HL-60 (cell line): ENCODE data around the gene KRTAP5-3.

Experiments
- DNase-seq, 2 experiments: peaks; one replicate each; pipeline ENCODE4 v3.0.0-alpha.2; 2010 to 2020; ENCODE audit warnings: low read depth in 1 of 2, low spot score in 1 of 2
- H3K27ac ChIP-seq: fragments of 250-450 bp; sonication (Bioruptor Pico); replicated peaks from 2 replicates; pipeline ENCODE4 v1.5.1; 2020; ENCODE audit warnings: mild to moderate bottlenecking, moderate library complexity
- H3K27me3 ChIP-seq: fragments of 250-450 bp; sonication (Bioruptor Pico); 2 replicates; pipeline ENCODE4 v1.5.1; 2021; ENCODE audit warnings: mild to moderate bottlenecking, moderate library complexity; ENCODE audit not compliant: insufficient read depth, poor library complexity, severe bottlenecking
- H3K4me3 ChIP-seq: replicated peaks from 2 replicates; pipeline ENCODE4 v1.5.1; 2011; ENCODE audit warnings: mild to moderate bottlenecking, control low read depth, low read length; ENCODE audit not compliant: insufficient read depth
- GABPA ChIP-seq: IDR thresholded peaks from 2 replicates; pipeline ENCODE4 v1.6.1; 2012; ENCODE audit warnings: low read depth
- POLR2AphosphoS5 ChIP-seq: IDR thresholded peaks from 2 replicates; pipeline ENCODE4 v1.6.1; 2012; ENCODE audit warnings: low read depth
- SPI1 ChIP-seq: IDR thresholded peaks from 2 replicates; pipeline ENCODE4 v1.6.1; 2012; ENCODE audit warnings: low read depth, mild to moderate bottlenecking, borderline replicate concordance
- TF ChIP-seq, protein P1 (sequence below): IDR thresholded peaks from 2 replicates; pipeline ENCODE4 v1.6.1; 2012; ENCODE audit warnings: low read depth; ENCODE audit not compliant: insufficient replicate concordance
- TF ChIP-seq, protein P2 (sequence below): IDR thresholded peaks from one replicate; pipeline ENCODE4 v1.5.1; 2011; ENCODE audit warnings: low read length, control low read depth, inconsistent platforms; ENCODE audit not compliant: insufficient read depth

KRTAP5-3 gene

DNA sequence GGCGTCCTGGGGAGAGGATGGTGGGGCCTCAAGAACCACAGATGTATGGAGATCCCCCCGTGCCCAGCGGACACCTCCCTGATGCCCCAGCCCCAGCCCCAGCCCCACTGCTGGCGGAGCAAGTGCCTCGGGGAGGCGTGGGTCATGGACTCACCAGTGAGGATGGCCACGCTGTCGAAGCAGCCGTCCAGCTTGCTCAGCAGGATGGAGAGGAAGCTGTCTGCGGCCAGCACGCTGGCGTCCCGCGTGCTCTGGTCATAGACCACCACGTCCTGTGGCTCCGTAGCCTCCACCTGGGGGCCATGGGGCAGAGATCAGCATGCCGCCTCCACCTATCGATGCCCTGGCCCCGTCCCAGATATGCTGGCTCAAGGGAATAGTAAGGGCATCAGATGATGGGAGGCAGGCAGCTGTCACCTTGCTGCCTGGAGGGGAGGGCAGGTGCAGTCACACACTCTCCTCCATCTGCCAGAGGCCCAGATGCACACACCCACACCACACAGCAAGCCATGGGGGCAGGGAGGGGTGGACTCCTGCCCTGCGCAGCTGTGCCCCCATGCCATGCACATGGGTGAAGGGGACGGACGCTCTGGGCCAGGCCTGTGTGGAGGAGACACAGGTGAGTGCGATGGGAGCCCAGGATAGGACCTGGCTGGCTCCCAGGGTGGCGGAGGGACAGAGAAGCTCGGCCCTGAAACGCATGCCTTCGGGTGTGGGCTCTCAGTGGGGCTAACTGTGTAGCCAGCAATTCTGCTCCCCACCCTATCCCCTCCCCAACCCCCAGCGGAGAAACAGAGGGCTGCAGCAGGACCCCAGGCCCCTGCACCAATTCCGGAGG, 44.3 kb downstream of the KRTAP5-3 start:
- no peak overlapping the region for H3K4me3 ChIP-seq
- TF ChIP-seq SPI1 (no peak), GABPA (no peak), POLR2AphosphoS5 (no peak)
- TF ChIP-seq, protein P1, sequence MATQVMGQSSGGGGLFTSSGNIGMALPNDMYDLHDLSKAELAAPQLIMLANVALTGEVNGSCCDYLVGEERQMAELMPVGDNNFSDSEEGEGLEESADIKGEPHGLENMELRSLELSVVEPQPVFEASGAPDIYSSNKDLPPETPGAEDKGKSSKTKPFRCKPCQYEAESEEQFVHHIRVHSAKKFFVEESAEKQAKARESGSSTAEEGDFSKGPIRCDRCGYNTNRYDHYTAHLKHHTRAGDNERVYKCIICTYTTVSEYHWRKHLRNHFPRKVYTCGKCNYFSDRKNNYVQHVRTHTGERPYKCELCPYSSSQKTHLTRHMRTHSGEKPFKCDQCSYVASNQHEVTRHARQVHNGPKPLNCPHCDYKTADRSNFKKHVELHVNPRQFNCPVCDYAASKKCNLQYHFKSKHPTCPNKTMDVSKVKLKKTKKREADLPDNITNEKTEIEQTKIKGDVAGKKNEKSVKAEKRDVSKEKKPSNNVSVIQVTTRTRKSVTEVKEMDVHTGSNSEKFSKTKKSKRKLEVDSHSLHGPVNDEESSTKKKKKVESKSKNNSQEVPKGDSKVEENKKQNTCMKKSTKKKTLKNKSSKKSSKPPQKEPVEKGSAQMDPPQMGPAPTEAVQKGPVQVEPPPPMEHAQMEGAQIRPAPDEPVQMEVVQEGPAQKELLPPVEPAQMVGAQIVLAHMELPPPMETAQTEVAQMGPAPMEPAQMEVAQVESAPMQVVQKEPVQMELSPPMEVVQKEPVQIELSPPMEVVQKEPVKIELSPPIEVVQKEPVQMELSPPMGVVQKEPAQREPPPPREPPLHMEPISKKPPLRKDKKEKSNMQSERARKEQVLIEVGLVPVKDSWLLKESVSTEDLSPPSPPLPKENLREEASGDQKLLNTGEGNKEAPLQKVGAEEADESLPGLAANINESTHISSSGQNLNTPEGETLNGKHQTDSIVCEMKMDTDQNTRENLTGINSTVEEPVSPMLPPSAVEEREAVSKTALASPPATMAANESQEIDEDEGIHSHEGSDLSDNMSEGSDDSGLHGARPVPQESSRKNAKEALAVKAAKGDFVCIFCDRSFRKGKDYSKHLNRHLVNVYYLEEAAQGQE: no peak
- TF ChIP-seq, protein P2, sequence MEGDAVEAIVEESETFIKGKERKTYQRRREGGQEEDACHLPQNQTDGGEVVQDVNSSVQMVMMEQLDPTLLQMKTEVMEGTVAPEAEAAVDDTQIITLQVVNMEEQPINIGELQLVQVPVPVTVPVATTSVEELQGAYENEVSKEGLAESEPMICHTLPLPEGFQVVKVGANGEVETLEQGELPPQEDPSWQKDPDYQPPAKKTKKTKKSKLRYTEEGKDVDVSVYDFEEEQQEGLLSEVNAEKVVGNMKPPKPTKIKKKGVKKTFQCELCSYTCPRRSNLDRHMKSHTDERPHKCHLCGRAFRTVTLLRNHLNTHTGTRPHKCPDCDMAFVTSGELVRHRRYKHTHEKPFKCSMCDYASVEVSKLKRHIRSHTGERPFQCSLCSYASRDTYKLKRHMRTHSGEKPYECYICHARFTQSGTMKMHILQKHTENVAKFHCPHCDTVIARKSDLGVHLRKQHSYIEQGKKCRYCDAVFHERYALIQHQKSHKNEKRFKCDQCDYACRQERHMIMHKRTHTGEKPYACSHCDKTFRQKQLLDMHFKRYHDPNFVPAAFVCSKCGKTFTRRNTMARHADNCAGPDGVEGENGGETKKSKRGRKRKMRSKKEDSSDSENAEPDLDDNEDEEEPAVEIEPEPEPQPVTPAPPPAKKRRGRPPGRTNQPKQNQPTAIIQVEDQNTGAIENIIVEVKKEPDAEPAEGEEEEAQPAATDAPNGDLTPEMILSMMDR: no peak
- H3K27ac ChIP-seq: no peak overlapping the region
- peaks cover 27% of the 10 kb centered on the region for H3K27me3 ChIP-seq
- no peak for DNase-seq

DNA sequence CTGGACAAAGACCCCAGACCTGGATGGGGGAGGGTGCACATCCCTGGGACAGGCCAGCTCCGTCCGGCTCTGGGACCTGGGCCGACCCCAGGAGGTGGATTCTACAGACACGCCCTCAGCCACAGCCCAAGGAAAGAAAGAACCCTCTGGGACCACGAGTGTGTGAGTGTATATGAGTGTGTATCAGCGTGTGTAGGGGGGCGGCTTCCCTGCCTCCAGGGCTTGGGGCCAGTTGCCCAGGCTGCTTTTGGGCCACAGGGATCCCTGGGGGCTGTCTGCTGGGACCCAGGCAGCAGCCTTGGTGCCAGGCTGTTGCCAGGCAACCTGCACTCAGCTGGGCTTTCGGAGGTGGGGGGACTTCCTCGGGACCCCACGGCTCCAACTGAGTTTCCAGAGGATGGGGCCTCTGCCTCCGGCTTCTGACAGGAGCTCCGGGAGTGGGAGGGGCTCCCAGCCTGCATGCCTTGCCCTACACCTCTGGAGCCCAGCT, 45.1 kb downstream of the KRTAP5-3 start:
- peaks cover 26% of the 10 kb centered on the region for H3K27me3 ChIP-seq
- H3K4me3 ChIP-seq: no peak overlapping the region
- TF ChIP-seq GABPA: no peak
- TF ChIP-seq POLR2AphosphoS5: no peak
- TF ChIP-seq, protein P2: no peak
- no peak for TF ChIP-seq SPI1
- TF ChIP-seq, protein P1: no peak
- H3K27ac ChIP-seq: no peak overlapping the region
- DNase-seq: no peak

DNA sequence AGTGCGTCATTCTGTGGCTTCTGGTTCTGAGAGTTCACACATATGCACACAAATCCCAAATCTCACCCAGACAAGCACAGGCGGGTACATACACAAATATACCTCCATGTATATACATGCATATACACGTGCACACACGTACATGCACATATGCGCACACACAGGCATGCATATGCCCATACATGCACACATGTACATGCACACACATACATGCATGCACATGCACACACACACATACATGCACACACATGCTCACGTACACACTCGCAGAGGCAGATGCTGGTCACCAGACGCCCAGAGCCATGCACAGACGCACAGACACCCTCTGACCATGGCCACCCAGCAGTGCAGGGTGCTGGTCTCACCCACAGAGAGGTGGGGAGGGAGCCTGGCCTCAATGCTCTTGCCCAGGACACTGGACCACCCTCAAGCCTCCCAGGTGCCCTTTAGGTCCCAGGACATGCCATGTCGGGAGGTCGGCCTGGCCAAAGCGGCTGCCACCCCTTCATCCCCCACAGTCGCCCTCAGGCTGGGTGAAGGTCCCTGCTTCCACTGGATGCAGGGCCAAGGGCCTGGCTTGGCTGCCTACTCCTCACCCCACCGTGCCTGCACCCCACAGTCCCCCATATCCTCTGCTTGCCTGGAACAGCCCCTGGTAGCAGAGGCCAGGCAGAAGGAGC, 45.7 kb downstream of the KRTAP5-3 start:
- DNase-seq: no peak
- H3K4me3 ChIP-seq: no peak overlapping the region
- peaks cover 29% of the 10 kb centered on the region for H3K27me3 ChIP-seq
- TF ChIP-seq, protein P1: no peak
- TF ChIP-seq, protein P2: no peak
- no peak for TF ChIP-seq POLR2AphosphoS5
- TF ChIP-seq SPI1: no peak
- no peak for TF ChIP-seq GABPA
- no peak overlapping the region for H3K27ac ChIP-seq
